OCI-LY1 (cell line): Measurements from ENCODE around the gene PAM.

Experiments
- CTCF ChIP-seq: fragments of 200-600 bp; sonication (generic), shearing (Covaris generic); IDR thresholded peaks from 2 replicates; pipeline ENCODE4 v1.5.1; 2017; ENCODE audit warnings: mild to moderate bottlenecking, antibody characterized with exemption, low read length, moderate library complexity, mixed read lengths
- EZH2 ChIP-seq: fragments of 200-600 bp; sonication (generic), shearing (Covaris generic); IDR thresholded peaks from 2 replicates; pipeline ENCODE4 v1.8.0; 2017; ENCODE audit warnings: borderline replicate concordance, mixed run types, mild to moderate bottlenecking, antibody characterized with exemption, low read length, moderate library complexity, mixed read lengths

- no peak for TF ChIP-seq EZH2
- TF ChIP-seq CTCF = no peak
These were observed 138.8 kb downstream of the PAM start for GRCh38 chr5:102893942-102894341.
